Lung (tissue), 12 donors: Measurements from ENCODE around the gene ALPL. TPM values are rescaled to one million over a fixed set of nuclear protein-coding genes. Genes with fewer than 3 reads are reported as not detected.

ENCODE experiments used
- ATAC-seq: fragments of 200-7000 bp; cut with Tn5 transposase; one replicate; pipeline ENCODE4 v1.9.1; 2020; ENCODE audit warnings: moderate number of reproducible peaks; ENCODE audit not compliant: insufficient read depth, low FRiP score
- DNase-seq, 3 donors: peaks; one replicate each; pipeline ENCODE4 v3.0.0-alpha.2; 2013 to 2017
- H3K27ac ChIP-seq, 2 donors: one replicate each; pipeline ENCODE4 v1.5.1; 2013; ENCODE audit warnings: mild to moderate bottlenecking in 2 of 2, moderate library complexity in 2 of 2, control low read depth in 1 of 2, inconsistent platforms in 1 of 2, low read depth in 1 of 2, low read length in 1 of 2
- H3K27me3 ChIP-seq, 3 donors: one replicate each; pipeline ENCODE4 v1.5.1; 2013; ENCODE audit warnings: low read length in 2 of 3; ENCODE audit not compliant: control insufficient read depth in 3 of 3, insufficient read depth in 3 of 3
- H3K36me3 ChIP-seq, 4 donors: one replicate each; pipeline ENCODE4 v1.5.1; 2013; ENCODE audit warnings: low read length in 4 of 4, mild to moderate bottlenecking in 1 of 4, moderate library complexity in 1 of 4; ENCODE audit not compliant: control insufficient read depth in 4 of 4, insufficient read depth in 4 of 4
- H3K4me1 ChIP-seq, 5 donors: one replicate each; pipeline ENCODE4 v1.5.1; 2013; ENCODE audit warnings: low read length in 5 of 5, mild to moderate bottlenecking in 2 of 5, moderate library complexity in 1 of 5; ENCODE audit not compliant: control insufficient read depth in 5 of 5, insufficient read depth in 5 of 5
- H3K4me3 ChIP-seq: one replicate; pipeline ENCODE4 v1.5.1; 2013; ENCODE audit warnings: mild to moderate bottlenecking, control low read depth, moderate library complexity
- H3K9ac ChIP-seq, 2 donors: one replicate each; pipeline ENCODE4 v1.5.1; 2013; ENCODE audit warnings: low read length in 2 of 2, control low read depth in 1 of 2; ENCODE audit not compliant: insufficient read depth in 1 of 2
- H3K9me3 ChIP-seq, 4 donors: one replicate each; pipeline ENCODE4 v1.5.1; 2013; ENCODE audit warnings: low read length in 3 of 4, mild to moderate bottlenecking in 1 of 4, moderate library complexity in 1 of 4; ENCODE audit not compliant: control insufficient read depth in 4 of 4, insufficient read depth in 3 of 4
- CTCF ChIP-seq: IDR thresholded peaks from 2 replicates; pipeline ENCODE4 v1.5.1; 2012; ENCODE audit warnings: mild to moderate bottlenecking; ENCODE audit errors: control extremely low read depth, extremely low read depth
- WGBS, 2 donors: extraction: QIAGEN DNeasy Blood & Tissue Kit; methylation state at CpG; one replicate each; pipeline ENCODE4 v1.1.7; 2013; 5-methylcytosine and 5-hydroxymethylcytosine counted together
- polyA plus RNA-seq, 2 donors: library from polyadenylated mRNA; stranded (reverse); fragments of 200-250 nt; gene quantifications; one replicate each; pipeline ENCODE4 v1.2.1, GENCODE V29; 2013
- total RNA-seq, 2 donors: library from RNA; depleted of rRNA in 1 of 2; stranded (reverse); fragments of >200 nt in 1 of 2; gene quantifications; one replicate each; pipeline ENCODE4 v1.2.1, GENCODE V29; 2014 to 2021
- donor health status: control.
- donor health status: control.
- donor health status: Bipolar disorder and iron deficiency.
- donor health status: healthy.
- donor health status: DM: yes; HTN: yes; CAD: no.

Gene ALPL
- total and polyA plus RNA-seq, 4 donors, result 38.6 to 242 (median 230) TPM

DNA sequence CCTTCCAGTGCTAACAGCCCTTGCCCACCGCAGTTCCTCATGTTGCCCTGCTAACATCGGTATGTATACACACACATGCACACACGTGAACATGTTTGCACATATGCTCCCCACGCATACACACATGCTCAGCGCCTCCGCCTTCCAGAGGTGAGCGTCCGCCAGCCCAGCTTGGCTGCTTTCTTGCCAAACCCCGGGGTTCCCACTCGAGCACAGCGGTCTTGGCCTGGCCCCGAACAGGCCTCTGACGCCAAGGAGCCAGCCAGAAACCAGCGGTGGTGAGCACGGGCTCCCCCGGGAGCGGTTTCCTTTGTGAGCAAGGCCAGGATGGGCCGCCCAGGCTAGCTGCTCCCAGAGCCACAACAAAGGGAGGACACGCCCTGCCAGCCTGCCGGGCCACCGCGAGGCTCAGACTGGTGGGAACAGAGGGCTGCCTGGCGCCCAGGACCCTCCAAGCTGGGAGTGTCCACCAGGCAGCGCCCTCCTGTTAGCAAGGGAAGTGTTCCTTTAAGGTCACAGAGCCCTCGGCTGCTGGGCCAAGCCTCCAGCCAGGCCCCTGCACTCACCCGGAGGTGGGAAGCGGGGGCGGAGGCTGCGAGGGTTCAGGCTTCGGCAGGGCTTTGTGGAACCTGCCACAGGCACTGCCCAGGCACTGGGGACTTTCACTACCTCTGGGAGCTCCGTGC is 65.4 kb downstream of the ALPL start:
- Histone ChIP-seq H3K27ac (peak overlapping the region; percentile 48 to 83), H3K36me3 (no peaks in the 10 kb centered on the region), H3K9me3 (peaks cover 0 to 3% (median under 1%) of the 10 kb centered on the region in 4 donors), H3K4me3 (no peak overlapping the region), H3K27me3 (no peaks in the 10 kb centered on the region), H3K9ac (no peak overlapping the region), H3K4me1 (peaks cover 0 to 10% (median 8%) of the 10 kb centered on the region in 5 donors)
- ATAC-seq (no peak), DNase-seq (peak in 2 of 3 donors; percentile 29 to 49)
- WGBS, 2 donors, result 36 to 38% methylated on average over 30 to 31 of the region's 31 CpGs
- no peak for TF ChIP-seq CTCF

DNA sequence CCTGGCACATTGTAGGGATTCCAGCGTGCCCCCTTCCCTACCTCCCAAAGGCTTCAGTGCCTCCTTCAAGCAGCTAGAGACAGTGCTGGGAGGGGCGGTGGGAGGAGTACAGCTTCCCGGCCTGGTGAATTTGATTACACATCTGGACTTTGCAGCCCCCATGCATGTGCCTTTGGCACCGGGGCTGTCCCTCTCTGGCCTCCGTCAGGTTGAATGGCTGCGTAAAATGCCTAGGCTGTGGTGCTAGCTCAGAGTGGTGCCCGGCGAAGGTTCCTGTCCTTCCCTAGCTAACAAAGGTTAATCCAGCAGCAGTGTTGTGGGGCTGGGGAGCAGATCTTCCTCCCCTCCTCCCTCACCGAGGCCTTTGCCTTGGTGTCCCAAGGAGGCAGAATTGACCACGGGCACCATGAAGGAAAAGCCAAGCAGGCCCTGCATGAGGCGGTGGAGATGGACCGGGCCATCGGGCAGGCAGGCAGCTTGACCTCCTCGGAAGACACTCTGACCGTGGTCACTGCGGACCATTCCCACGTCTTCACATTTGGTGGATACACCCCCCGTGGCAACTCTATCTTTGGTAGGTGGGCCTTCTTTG is 66.2 kb downstream of the ALPL start:
- DNase-seq (no peak), ATAC-seq (no peak)
- TF ChIP-seq CTCF, result no peak
- no peak overlapping the region for H3K4me3 ChIP-seq
- no peaks in the 10 kb centered on the region for H3K27me3 ChIP-seq
- H3K27ac ChIP-seq, result peak overlapping the region in 1 of 2 donors; percentile 83
- H3K4me1 ChIP-seq, result peaks cover 0 to 10% (median 8%) of the 10 kb centered on the region in 5 donors
- H3K36me3 ChIP-seq, result no peaks in the 10 kb centered on the region
- H3K9me3 ChIP-seq, result peaks cover 0 to 3% (median 0%) of the 10 kb centered on the region in 4 donors
- no peak overlapping the region for H3K9ac ChIP-seq
- WGBS, 2 donors, result 92 to 93% methylated on average over 18 of the region's 18 CpGs

GRCh38 chr1:21576031-21576797 is 67.0 kb downstream of the ALPL start:
- no peaks in the 10 kb centered on the region for H3K36me3 ChIP-seq
- H3K9me3 ChIP-seq, result peaks cover 0 to 3% (median 0%) of the 10 kb centered on the region in 4 donors
- no peak for DNase-seq
- WGBS, 2 donors, result 90 to 96% methylated on average over 7 of the region's 7 CpGs
- H3K4me3 ChIP-seq, result no peak overlapping the region
- no peak for TF ChIP-seq CTCF
- peaks cover 0 to 10% (median 8%) of the 10 kb centered on the region in 5 donors for H3K4me1 ChIP-seq
- no peak overlapping the region for H3K27ac ChIP-seq
- no peaks in the 10 kb centered on the region for H3K27me3 ChIP-seq
- H3K9ac ChIP-seq, result no peak overlapping the region
- ATAC-seq, result no peak
